DMS114 treated with DMSO at 0.1 percent for 48 hours (cell line): Measurements from ENCODE around the gene MROH7.
"Not testable (repeated sequence)": the region's sequence is repeated elsewhere in the genome, so short reads cannot be mapped to it uniquely, and the experiment has no call there.

Experiments
- DNase-seq: peaks from one replicate; lab custom pipeline; 2025; ENCODE audit not compliant: unreplicated experiment; lab: John Stamatoyannopoulos, UW

MROH7 gene

GRCh38 chr1:54609301-54609921, 32.2 kb upstream of the MROH7 start:
- no peak for DNase-seq

- no peak for DNase-seq
These were observed 31.5 kb upstream of the MROH7 start for GRCh38 chr1:54610048-54610447.

GRCh38 chr1:54610601-54611580, 30.7 kb upstream of the MROH7 start:
- DNase-seq: no peak

- no peak for DNase-seq
These were observed 30.0 kb upstream of the MROH7 start for GRCh38 chr1:54611621-54612020.

GRCh38 chr1:54614024-54614423, 27.6 kb upstream of the MROH7 start:
- DNase-seq: no peak

- no peak for DNase-seq
These were observed 27.0 kb upstream of the MROH7 start for GRCh38 chr1:54614563-54614962.

GRCh38 chr1:54615531-54616279, 25.9 kb upstream of the MROH7 start:
- no peak for DNase-seq

GRCh38 chr1:54619749-54620148, 21.8 kb upstream of the MROH7 start:
- no peak for DNase-seq

- no peak for DNase-seq
These were observed 18.2 kb upstream of the MROH7 start, which contains the start of gene FAM151A for GRCh38 chr1:54623216-54624007. FAM151A (minus strand) TSS chr1:54623525; CDS start chr1:54623395, 130 bp downstream.

- DNase-seq: no peak
These were observed 16.8 kb upstream of the MROH7 start for GRCh38 chr1:54624466-54625464.

GRCh38 chr1:54627196-54627595, 14.4 kb upstream of the MROH7 start:
- no peak for DNase-seq

- not testable (repeated sequence) for DNase-seq
These were observed 5.8 kb upstream of the MROH7 start for GRCh38 chr1:54635804-54636203.

- DNase-seq: not testable (repeated sequence)
These were observed 4.8 kb upstream of the MROH7 start for GRCh38 chr1:54636461-54637446.

- no peak for DNase-seq
These were observed 1.2 kb upstream of the MROH7 start for GRCh38 chr1:54640361-54640760.

GRCh38 chr1:54643736-54644135, 2.1 kb downstream of the MROH7 start:
- no peak for DNase-seq

- DNase-seq: no peak
These were observed 4.5 kb downstream of the MROH7 start for GRCh38 chr1:54645806-54646676.
